Measurements from ENCODE around the gene ADAMTS17.
"Not testable (repeated sequence)": the region's sequence is repeated elsewhere in the genome, so short reads cannot be mapped to it uniquely, and the experiment has no call there.

- TF ChIP-seq, protein P1, sequence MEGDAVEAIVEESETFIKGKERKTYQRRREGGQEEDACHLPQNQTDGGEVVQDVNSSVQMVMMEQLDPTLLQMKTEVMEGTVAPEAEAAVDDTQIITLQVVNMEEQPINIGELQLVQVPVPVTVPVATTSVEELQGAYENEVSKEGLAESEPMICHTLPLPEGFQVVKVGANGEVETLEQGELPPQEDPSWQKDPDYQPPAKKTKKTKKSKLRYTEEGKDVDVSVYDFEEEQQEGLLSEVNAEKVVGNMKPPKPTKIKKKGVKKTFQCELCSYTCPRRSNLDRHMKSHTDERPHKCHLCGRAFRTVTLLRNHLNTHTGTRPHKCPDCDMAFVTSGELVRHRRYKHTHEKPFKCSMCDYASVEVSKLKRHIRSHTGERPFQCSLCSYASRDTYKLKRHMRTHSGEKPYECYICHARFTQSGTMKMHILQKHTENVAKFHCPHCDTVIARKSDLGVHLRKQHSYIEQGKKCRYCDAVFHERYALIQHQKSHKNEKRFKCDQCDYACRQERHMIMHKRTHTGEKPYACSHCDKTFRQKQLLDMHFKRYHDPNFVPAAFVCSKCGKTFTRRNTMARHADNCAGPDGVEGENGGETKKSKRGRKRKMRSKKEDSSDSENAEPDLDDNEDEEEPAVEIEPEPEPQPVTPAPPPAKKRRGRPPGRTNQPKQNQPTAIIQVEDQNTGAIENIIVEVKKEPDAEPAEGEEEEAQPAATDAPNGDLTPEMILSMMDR (IDR thresholded peaks at IDR 0.05): not testable (repeated sequence)
- TF ChIP-seq POLR2A (IDR thresholded peaks at IDR 0.05): not testable (repeated sequence)
Observed at GRCh38 chr15:100084042-100084821, 257.5 kb downstream of the ADAMTS17 start.
